Measurements from ENCODE around the gene OR2T35. TPM values are rescaled to one million over a fixed set of nuclear protein-coding genes. Genes with fewer than 3 reads are reported as not detected.

The OR2T35 gene
- total and polyA plus RNA-seq, 2 donors, result not detected

- 93% methylated on average over 2 of the region's 2 CpGs for WGBS
- no peak for DNase-seq (ENCODE audit: low read depth in 6 of 9, low spot score in 9 of 9)
- H3K36me3 ChIP-seq (ENCODE audit: control insufficient read depth in 2 of 2, insufficient read depth in 2 of 2, low read length in 1 of 2), result no peaks in the 10 kb centered on the region
- H3K9me3 ChIP-seq (ENCODE audit: control insufficient read depth in 2 of 2, insufficient read depth in 1 of 2, low read length in 1 of 2), result no peaks in the 10 kb centered on the region
- H3K4me1 ChIP-seq (ENCODE audit: control insufficient read depth in 2 of 2, insufficient read depth in 2 of 2, low read length in 2 of 2), result no peaks in the 10 kb centered on the region
- no peak overlapping the region for H3K27ac ChIP-seq (ENCODE audit: low read depth in 1 of 2, low read length in 1 of 2)
- H3K27me3 ChIP-seq (ENCODE audit: control insufficient read depth in 2 of 2, insufficient read depth in 1 of 2, low read length in 1 of 2), result no peaks in the 10 kb centered on the region
- H3K4me3 ChIP-seq (ENCODE audit: low read length in 2 of 2), result no peak overlapping the region
These were observed 14.5 kb downstream of the OR2T35 start for GRCh38 chr1:248630551-248630950.

GRCh38 chr1:248627971-248628844 is 16.9 kb downstream of the OR2T35 start:
- no peaks in the 10 kb centered on the region for H3K27me3 ChIP-seq (ENCODE audit: control insufficient read depth in 2 of 2, insufficient read depth in 1 of 2, low read length in 1 of 2)
- no peak overlapping the region for H3K27ac ChIP-seq (ENCODE audit: low read depth in 1 of 2, low read length in 1 of 2)
- H3K4me3 ChIP-seq (ENCODE audit: low read length in 2 of 2), result no peak overlapping the region
- no peak for DNase-seq (ENCODE audit: low read depth in 6 of 9, low spot score in 9 of 9)
- H3K4me1 ChIP-seq (ENCODE audit: control insufficient read depth in 2 of 2, insufficient read depth in 2 of 2, low read length in 2 of 2), result no peaks in the 10 kb centered on the region
- 95% methylated on average over 9 of the region's 9 CpGs for WGBS
- no peaks in the 10 kb centered on the region for H3K9me3 ChIP-seq (ENCODE audit: control insufficient read depth in 2 of 2, insufficient read depth in 1 of 2, low read length in 1 of 2)
- no peaks in the 10 kb centered on the region for H3K36me3 ChIP-seq (ENCODE audit: control insufficient read depth in 2 of 2, insufficient read depth in 2 of 2, low read length in 1 of 2)

GRCh38 chr1:248625971-248626370 is 19.1 kb downstream of the OR2T35 start:
- no peak for DNase-seq (ENCODE audit: low read depth in 6 of 9, low spot score in 9 of 9)

GRCh38 chr1:248625166-248625565 is 19.9 kb downstream of the OR2T35 start:
- H3K27ac ChIP-seq (ENCODE audit: low read depth in 1 of 2, low read length in 1 of 2), result no peak overlapping the region
- H3K4me1 ChIP-seq (ENCODE audit: control insufficient read depth in 2 of 2, insufficient read depth in 2 of 2, low read length in 2 of 2), result no peaks in the 10 kb centered on the region
- no peak for DNase-seq (ENCODE audit: low read depth in 6 of 9, low spot score in 9 of 9)
- H3K9me3 ChIP-seq (ENCODE audit: control insufficient read depth in 2 of 2, insufficient read depth in 1 of 2, low read length in 1 of 2), result no peaks in the 10 kb centered on the region
- WGBS, result 92% methylated on average over 4 of the region's 4 CpGs
- no peaks in the 10 kb centered on the region for H3K36me3 ChIP-seq (ENCODE audit: control insufficient read depth in 2 of 2, insufficient read depth in 2 of 2, low read length in 1 of 2)
- no peak overlapping the region for H3K4me3 ChIP-seq (ENCODE audit: low read length in 2 of 2)
- H3K27me3 ChIP-seq (ENCODE audit: control insufficient read depth in 2 of 2, insufficient read depth in 1 of 2, low read length in 1 of 2), result no peaks in the 10 kb centered on the region

More at GRCh38 chr1:248625971-248626370, 19.1 kb downstream of the OR2T35 start:
- Histone ChIP-seq H3K27me3 (ENCODE audit: control insufficient read depth in 2 of 2, insufficient read depth in 1 of 2, low read length in 1 of 2) (no peaks in the 10 kb centered on the region), H3K9me3 (ENCODE audit: control insufficient read depth in 2 of 2, insufficient read depth in 1 of 2, low read length in 1 of 2) (no peaks in the 10 kb centered on the region), H3K27ac (ENCODE audit: low read depth in 1 of 2, low read length in 1 of 2) (no peak overlapping the region), H3K4me3 (ENCODE audit: low read length in 2 of 2) (no peak overlapping the region), H3K4me1 (ENCODE audit: control insufficient read depth in 2 of 2, insufficient read depth in 2 of 2, low read length in 2 of 2) (no peaks in the 10 kb centered on the region), H3K36me3 (ENCODE audit: control insufficient read depth in 2 of 2, insufficient read depth in 2 of 2, low read length in 1 of 2) (no peaks in the 10 kb centered on the region)
- 93% methylated on average over 5 of the region's 5 CpGs for WGBS

- Histone ChIP-seq H3K9me3 (ENCODE audit: control insufficient read depth in 2 of 2, insufficient read depth in 1 of 2, low read length in 1 of 2) (no peaks in the 10 kb centered on the region), H3K36me3 (ENCODE audit: control insufficient read depth in 2 of 2, insufficient read depth in 2 of 2, low read length in 1 of 2) (no peaks in the 10 kb centered on the region), H3K27ac (ENCODE audit: low read depth in 1 of 2, low read length in 1 of 2) (no peak overlapping the region), H3K4me3 (ENCODE audit: low read length in 2 of 2) (no peak overlapping the region), H3K27me3 (ENCODE audit: control insufficient read depth in 2 of 2, insufficient read depth in 1 of 2, low read length in 1 of 2) (no peaks in the 10 kb centered on the region), H3K4me1 (ENCODE audit: control insufficient read depth in 2 of 2, insufficient read depth in 2 of 2, low read length in 2 of 2) (no peaks in the 10 kb centered on the region)
- 78% methylated on average over 4 of the region's 4 CpGs for WGBS
- peak in 1 of 9 donors; percentile 9 for DNase-seq (ENCODE audit: low read depth in 6 of 9, low spot score in 9 of 9)
These were observed 22.5 kb downstream of the OR2T35 start for GRCh38 chr1:248622570-248623001.

- Histone ChIP-seq H3K27ac (ENCODE audit: low read depth in 1 of 2, low read length in 1 of 2) (no peak overlapping the region), H3K4me3 (ENCODE audit: low read length in 2 of 2) (no peak overlapping the region), H3K27me3 (ENCODE audit: control insufficient read depth in 2 of 2, insufficient read depth in 1 of 2, low read length in 1 of 2) (no peaks in the 10 kb centered on the region), H3K36me3 (ENCODE audit: control insufficient read depth in 2 of 2, insufficient read depth in 2 of 2, low read length in 1 of 2) (no peaks in the 10 kb centered on the region), H3K9me3 (ENCODE audit: control insufficient read depth in 2 of 2, insufficient read depth in 1 of 2, low read length in 1 of 2) (no peaks in the 10 kb centered on the region), H3K4me1 (ENCODE audit: control insufficient read depth in 2 of 2, insufficient read depth in 2 of 2, low read length in 2 of 2) (no peaks in the 10 kb centered on the region)
- DNase-seq (ENCODE audit: low read depth in 6 of 9, low spot score in 9 of 9), result no peak
- WGBS, result 80% methylated on average over 7 of the region's 7 CpGs
These were observed 23.3 kb downstream of the OR2T35 start for GRCh38 chr1:248621770-248622169.

GRCh38 chr1:248618878-248619277 is 26.2 kb downstream of the OR2T35 start:
- Histone ChIP-seq H3K9me3 (ENCODE audit: control insufficient read depth in 2 of 2, insufficient read depth in 1 of 2, low read length in 1 of 2) (no peaks in the 10 kb centered on the region), H3K4me1 (ENCODE audit: control insufficient read depth in 2 of 2, insufficient read depth in 2 of 2, low read length in 2 of 2) (no peaks in the 10 kb centered on the region), H3K36me3 (ENCODE audit: control insufficient read depth in 2 of 2, insufficient read depth in 2 of 2, low read length in 1 of 2) (no peaks in the 10 kb centered on the region), H3K4me3 (ENCODE audit: low read length in 2 of 2) (no peak overlapping the region), H3K27ac (ENCODE audit: low read depth in 1 of 2, low read length in 1 of 2) (no peak overlapping the region), H3K27me3 (ENCODE audit: control insufficient read depth in 2 of 2, insufficient read depth in 1 of 2, low read length in 1 of 2) (no peaks in the 10 kb centered on the region)
- peak in 5 of 9 donors; percentile 1 to 37 (median 8) for DNase-seq (ENCODE audit: low read depth in 6 of 9, low spot score in 9 of 9)
- 10% methylated on average over 3 of the region's 3 CpGs for WGBS

- Histone ChIP-seq H3K36me3 (ENCODE audit: control insufficient read depth in 2 of 2, insufficient read depth in 2 of 2, low read length in 1 of 2) (no peaks in the 10 kb centered on the region), H3K27ac (ENCODE audit: low read depth in 1 of 2, low read length in 1 of 2) (no peak overlapping the region), H3K9me3 (ENCODE audit: control insufficient read depth in 2 of 2, insufficient read depth in 1 of 2, low read length in 1 of 2) (no peaks in the 10 kb centered on the region), H3K4me3 (ENCODE audit: low read length in 2 of 2) (no peak overlapping the region), H3K4me1 (ENCODE audit: control insufficient read depth in 2 of 2, insufficient read depth in 2 of 2, low read length in 2 of 2) (no peaks in the 10 kb centered on the region), H3K27me3 (ENCODE audit: control insufficient read depth in 2 of 2, insufficient read depth in 1 of 2, low read length in 1 of 2) (no peaks in the 10 kb centered on the region)
- WGBS, result 90% methylated on average over 7 of the region's 7 CpGs
- no peak for DNase-seq (ENCODE audit: low read depth in 6 of 9, low spot score in 9 of 9)
These were observed 27.0 kb downstream of the OR2T35 start for GRCh38 chr1:248618119-248618518.

- Histone ChIP-seq H3K4me3 (ENCODE audit: low read length in 2 of 2) (no peak overlapping the region), H3K27ac (ENCODE audit: low read depth in 1 of 2, low read length in 1 of 2) (no peak overlapping the region), H3K36me3 (ENCODE audit: control insufficient read depth in 2 of 2, insufficient read depth in 2 of 2, low read length in 1 of 2) (no peaks in the 10 kb centered on the region), H3K27me3 (ENCODE audit: control insufficient read depth in 2 of 2, insufficient read depth in 1 of 2, low read length in 1 of 2) (no peaks in the 10 kb centered on the region), H3K4me1 (ENCODE audit: control insufficient read depth in 2 of 2, insufficient read depth in 2 of 2, low read length in 2 of 2) (no peaks in the 10 kb centered on the region), H3K9me3 (ENCODE audit: control insufficient read depth in 2 of 2, insufficient read depth in 1 of 2, low read length in 1 of 2) (no peaks in the 10 kb centered on the region)
- 88% methylated on average over 1 of the region's 1 CpG for WGBS
- no peak for DNase-seq (ENCODE audit: low read depth in 6 of 9, low spot score in 9 of 9)
These were observed 31.3 kb downstream of the OR2T35 start for GRCh38 chr1:248613742-248614141.
